Measurements from ENCODE around the gene SPPL2C.

The SPPL2C gene, protein sequence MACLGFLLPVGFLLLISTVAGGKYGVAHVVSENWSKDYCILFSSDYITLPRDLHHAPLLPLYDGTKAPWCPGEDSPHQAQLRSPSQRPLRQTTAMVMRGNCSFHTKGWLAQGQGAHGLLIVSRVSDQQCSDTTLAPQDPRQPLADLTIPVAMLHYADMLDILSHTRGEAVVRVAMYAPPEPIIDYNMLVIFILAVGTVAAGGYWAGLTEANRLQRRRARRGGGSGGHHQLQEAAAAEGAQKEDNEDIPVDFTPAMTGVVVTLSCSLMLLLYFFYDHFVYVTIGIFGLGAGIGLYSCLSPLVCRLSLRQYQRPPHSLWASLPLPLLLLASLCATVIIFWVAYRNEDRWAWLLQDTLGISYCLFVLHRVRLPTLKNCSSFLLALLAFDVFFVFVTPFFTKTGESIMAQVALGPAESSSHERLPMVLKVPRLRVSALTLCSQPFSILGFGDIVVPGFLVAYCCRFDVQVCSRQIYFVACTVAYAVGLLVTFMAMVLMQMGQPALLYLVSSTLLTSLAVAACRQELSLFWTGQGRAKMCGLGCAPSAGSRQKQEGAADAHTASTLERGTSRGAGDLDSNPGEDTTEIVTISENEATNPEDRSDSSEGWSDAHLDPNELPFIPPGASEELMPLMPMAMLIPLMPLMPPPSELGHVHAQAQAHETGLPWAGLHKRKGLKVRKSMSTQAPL
- 0 reads per million in 3 donors for total RNA-seq

DNA sequence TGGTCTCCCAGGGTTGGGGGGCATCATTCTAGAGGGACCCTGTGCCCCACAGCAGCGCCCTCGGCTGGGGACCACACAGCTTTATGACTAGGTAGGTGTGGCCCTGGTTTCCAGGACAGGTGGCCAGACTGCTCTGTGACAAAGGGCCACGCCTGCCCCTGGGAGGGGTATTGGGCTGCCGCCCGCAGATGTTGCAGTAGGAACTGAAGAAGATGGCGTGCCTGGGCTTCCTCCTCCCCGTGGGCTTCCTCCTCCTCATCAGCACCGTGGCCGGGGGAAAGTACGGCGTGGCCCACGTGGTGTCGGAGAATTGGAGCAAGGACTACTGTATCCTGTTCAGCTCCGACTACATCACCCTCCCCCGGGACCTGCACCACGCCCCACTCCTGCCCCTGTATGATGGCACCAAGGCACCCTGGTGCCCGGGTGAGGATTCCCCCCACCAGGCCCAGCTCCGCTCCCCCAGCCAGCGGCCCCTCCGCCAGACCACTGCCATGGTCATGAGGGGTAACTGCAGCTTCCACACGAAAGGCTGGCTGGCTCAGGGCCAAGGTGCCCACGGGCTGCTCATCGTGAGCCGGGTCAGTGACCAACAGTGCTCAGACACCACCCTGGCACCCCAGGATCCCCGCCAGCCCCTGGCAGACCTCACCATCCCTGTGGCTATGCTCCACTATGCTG lies at the start of gene SPPL2C:
Gene SPPL2C, plus strand, starts transcription at position 187 of the 681 bp plus-strand sequence. Its CDS starts 26 bp downstream, at position 213.
- H3K4me1 ChIP-seq (ENCODE audit: control insufficient read depth, insufficient read depth, low read length, poor library complexity, severe bottlenecking), result no peaks in the 10 kb centered on the region
- no peak within 1 kb of the TSS for H3K4me3 ChIP-seq (ENCODE audit: insufficient read depth, low read depth, low read length, poor library complexity, severe bottlenecking)
- no peaks in the 10 kb centered on the region for H3K36me3 ChIP-seq (ENCODE audit: control insufficient read depth, insufficient read depth, low read length)
- no peaks in the 10 kb centered on the region for H3K27me3 ChIP-seq (replicated peaks; ENCODE audit: control insufficient read depth, insufficient read depth, low read length, poor library complexity, severe bottlenecking)
- H3K9me3 ChIP-seq (ENCODE audit: control insufficient read depth, low read length), result no peaks in the 10 kb centered on the region
- H3K27ac ChIP-seq (ENCODE audit: insufficient read depth, low read length, poor library complexity, severe bottlenecking), result no peak within 1 kb of the TSS
- DNase-seq, result no peak

DNA sequence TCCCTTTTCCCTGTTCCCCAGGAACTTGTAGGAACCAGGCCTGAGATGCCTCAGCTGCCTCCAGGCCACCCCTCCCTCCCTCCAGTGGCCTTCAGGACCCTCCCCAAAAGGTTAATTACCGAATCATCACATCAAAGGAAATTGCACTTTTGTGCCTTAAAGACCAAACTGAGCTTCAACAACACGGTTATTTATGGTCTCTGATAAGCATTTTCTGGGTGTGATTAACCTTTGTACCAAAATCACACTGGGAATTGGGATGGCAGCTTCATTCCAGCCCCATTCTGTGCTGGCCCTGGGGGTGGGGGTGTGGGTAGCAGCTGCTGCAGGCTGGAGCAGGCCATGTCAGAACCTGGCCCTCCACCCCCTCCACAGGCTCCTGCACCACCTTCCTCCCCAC lies 43.9 kb upstream of the SPPL2C start:
- Histone ChIP-seq H3K4me1 (ENCODE audit: control insufficient read depth, insufficient read depth, low read length, poor library complexity, severe bottlenecking) (no peaks in the 10 kb centered on the region), H3K9me3 (ENCODE audit: control insufficient read depth, low read length) (no peaks in the 10 kb centered on the region), H3K27me3 (replicated peaks; ENCODE audit: control insufficient read depth, insufficient read depth, low read length, poor library complexity, severe bottlenecking) (no peaks in the 10 kb centered on the region), H3K4me3 (ENCODE audit: insufficient read depth, low read depth, low read length, poor library complexity, severe bottlenecking) (no peak overlapping the region), H3K27ac (ENCODE audit: insufficient read depth, low read length, poor library complexity, severe bottlenecking) (no peak overlapping the region), H3K36me3 (ENCODE audit: control insufficient read depth, insufficient read depth, low read length) (no peaks in the 10 kb centered on the region)
- DNase-seq, result no peak

DNA sequence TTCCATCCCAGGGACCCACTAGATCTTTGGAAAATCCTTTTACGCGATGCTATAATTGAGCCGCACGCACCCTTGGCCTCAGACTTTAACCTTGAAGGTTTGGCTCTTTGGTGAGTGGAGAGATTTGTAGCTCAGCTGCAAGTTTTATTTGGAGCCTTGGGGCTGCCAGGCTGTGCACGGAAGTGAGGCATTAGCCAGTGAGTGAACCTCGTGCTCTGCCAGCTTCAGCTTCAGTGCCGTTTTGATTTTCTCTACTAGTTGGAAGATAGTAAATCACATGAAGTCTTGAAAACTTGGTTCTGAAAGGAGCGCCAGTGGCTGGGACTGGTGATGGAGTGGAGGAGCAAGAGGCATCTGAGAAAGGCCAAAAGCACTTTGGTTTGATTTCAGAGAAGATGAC lies 43.3 kb upstream of the SPPL2C start:
- no peaks in the 10 kb centered on the region for H3K4me1 ChIP-seq (ENCODE audit: control insufficient read depth, insufficient read depth, low read length, poor library complexity, severe bottlenecking)
- no peaks in the 10 kb centered on the region for H3K9me3 ChIP-seq (ENCODE audit: control insufficient read depth, low read length)
- no peaks in the 10 kb centered on the region for H3K36me3 ChIP-seq (ENCODE audit: control insufficient read depth, insufficient read depth, low read length)
- no peaks in the 10 kb centered on the region for H3K27me3 ChIP-seq (replicated peaks; ENCODE audit: control insufficient read depth, insufficient read depth, low read length, poor library complexity, severe bottlenecking)
- no peak for DNase-seq
- no peak overlapping the region for H3K27ac ChIP-seq (ENCODE audit: insufficient read depth, low read length, poor library complexity, severe bottlenecking)
- H3K4me3 ChIP-seq (ENCODE audit: insufficient read depth, low read depth, low read length, poor library complexity, severe bottlenecking), result no peak overlapping the region

DNA sequence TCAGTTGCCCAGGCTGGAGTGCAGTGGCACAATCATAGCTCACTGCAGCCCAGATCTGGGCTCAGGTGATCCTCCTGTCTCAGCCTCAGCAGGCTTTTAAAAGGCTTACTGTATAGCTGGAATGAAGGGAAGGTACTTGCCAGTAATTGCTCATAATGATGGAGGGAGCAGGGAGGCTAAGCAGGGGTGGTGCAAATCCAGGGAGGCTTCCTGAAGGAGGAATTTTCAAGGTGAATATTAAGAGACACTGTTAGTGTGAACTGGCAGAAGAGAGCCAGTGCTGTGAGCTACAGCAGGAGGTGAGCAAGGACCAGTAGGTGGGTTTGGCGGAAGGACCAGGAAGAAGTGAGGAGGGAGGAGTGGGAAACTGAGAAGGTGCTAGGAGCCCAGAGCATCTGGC lies 35.8 kb upstream of the SPPL2C start:
- no peak overlapping the region for H3K4me3 ChIP-seq (ENCODE audit: insufficient read depth, low read depth, low read length, poor library complexity, severe bottlenecking)
- H3K27me3 ChIP-seq (replicated peaks; ENCODE audit: control insufficient read depth, insufficient read depth, low read length, poor library complexity, severe bottlenecking), result no peaks in the 10 kb centered on the region
- no peaks in the 10 kb centered on the region for H3K4me1 ChIP-seq (ENCODE audit: control insufficient read depth, insufficient read depth, low read length, poor library complexity, severe bottlenecking)
- no peak overlapping the region for H3K27ac ChIP-seq (ENCODE audit: insufficient read depth, low read length, poor library complexity, severe bottlenecking)
- no peak for DNase-seq
- H3K36me3 ChIP-seq (ENCODE audit: control insufficient read depth, insufficient read depth, low read length), result no peaks in the 10 kb centered on the region
- H3K9me3 ChIP-seq (ENCODE audit: control insufficient read depth, low read length), result no peaks in the 10 kb centered on the region

DNA sequence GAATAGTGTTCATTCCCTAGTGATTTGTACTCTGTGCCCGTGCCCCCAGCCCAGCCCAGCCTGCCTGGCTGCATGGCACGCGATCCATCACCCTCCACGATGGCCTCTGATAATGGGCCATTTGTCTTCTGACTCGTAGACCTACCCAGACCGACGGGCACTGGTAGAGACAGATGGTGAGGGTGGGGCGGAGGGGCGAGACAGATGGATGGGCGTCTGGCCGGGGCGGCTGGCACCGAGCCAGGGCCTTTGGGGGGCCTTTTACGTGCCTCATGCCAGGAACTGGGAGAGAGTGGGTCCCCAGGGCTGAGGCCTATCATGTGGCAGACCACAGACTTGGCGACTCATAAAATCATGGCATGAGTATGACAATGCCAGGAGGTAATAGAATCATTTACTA lies 35.2 kb upstream of the SPPL2C start:
- Histone ChIP-seq H3K4me3 (ENCODE audit: insufficient read depth, low read depth, low read length, poor library complexity, severe bottlenecking) (no peak overlapping the region), H3K9me3 (ENCODE audit: control insufficient read depth, low read length) (no peaks in the 10 kb centered on the region), H3K27ac (ENCODE audit: insufficient read depth, low read length, poor library complexity, severe bottlenecking) (no peak overlapping the region), H3K4me1 (ENCODE audit: control insufficient read depth, insufficient read depth, low read length, poor library complexity, severe bottlenecking) (no peaks in the 10 kb centered on the region), H3K36me3 (ENCODE audit: control insufficient read depth, insufficient read depth, low read length) (no peaks in the 10 kb centered on the region), H3K27me3 (replicated peaks; ENCODE audit: control insufficient read depth, insufficient read depth, low read length, poor library complexity, severe bottlenecking) (no peaks in the 10 kb centered on the region)
- no peak for DNase-seq

DNA sequence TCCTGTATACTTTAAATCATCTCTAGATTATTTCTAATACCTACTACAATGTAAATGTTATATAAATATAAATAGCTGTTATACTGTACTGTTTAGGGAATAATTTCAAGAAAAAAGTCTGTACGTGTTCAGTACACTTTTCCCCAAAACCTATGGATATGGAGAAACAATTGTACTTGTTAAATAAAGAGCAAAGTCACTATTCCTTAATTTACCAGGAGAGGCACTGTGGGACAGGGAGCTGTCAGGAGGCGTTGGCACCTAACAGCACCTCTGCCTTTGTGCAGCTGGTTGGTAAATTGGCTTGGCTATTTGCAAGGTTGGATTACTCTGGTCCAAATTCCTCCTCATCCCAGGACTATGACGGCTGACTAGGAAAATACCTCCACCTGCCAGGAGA lies 32.6 kb upstream of the SPPL2C start:
- Histone ChIP-seq H3K27me3 (replicated peaks; ENCODE audit: control insufficient read depth, insufficient read depth, low read length, poor library complexity, severe bottlenecking) (no peaks in the 10 kb centered on the region), H3K4me3 (ENCODE audit: insufficient read depth, low read depth, low read length, poor library complexity, severe bottlenecking) (no peak overlapping the region), H3K9me3 (ENCODE audit: control insufficient read depth, low read length) (no peaks in the 10 kb centered on the region), H3K27ac (ENCODE audit: insufficient read depth, low read length, poor library complexity, severe bottlenecking) (no peak overlapping the region), H3K4me1 (ENCODE audit: control insufficient read depth, insufficient read depth, low read length, poor library complexity, severe bottlenecking) (no peaks in the 10 kb centered on the region), H3K36me3 (ENCODE audit: control insufficient read depth, insufficient read depth, low read length) (no peaks in the 10 kb centered on the region)
- DNase-seq, result no peak

DNA sequence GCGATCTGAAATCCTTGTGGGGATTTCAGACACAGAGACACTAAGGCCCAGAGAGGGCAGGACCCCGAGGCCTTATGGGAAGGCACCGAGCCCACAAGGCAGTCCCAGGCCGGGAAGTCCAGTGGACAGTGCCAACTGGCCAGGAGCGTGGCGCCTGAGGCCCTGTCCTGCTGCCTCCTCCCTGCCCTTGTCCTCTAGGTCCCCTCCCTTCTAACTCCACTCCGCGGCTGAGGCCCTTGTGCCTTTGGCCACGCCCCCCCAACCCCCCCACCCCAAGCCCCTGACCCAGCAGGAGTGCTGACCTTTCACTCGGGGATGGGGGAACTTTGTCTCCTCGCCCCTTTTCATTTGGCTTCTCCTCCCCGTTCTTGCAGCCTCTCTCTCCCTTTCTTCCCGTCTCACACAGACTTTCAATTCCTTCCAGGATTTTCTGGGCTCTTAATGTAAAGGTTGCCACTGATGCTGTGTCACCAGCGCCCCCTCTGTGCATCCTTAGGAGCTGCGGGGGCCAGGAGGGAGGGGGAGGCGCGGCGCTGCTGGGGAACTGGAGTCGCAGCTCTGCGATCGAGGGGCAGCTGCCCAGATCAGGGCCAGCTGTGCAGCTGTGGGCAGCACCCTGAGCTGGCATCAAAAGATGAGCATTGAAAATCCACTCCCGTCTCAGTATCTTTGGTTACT lies 31.5 kb upstream of the SPPL2C start:
- Histone ChIP-seq H3K27me3 (replicated peaks; ENCODE audit: control insufficient read depth, insufficient read depth, low read length, poor library complexity, severe bottlenecking) (no peaks in the 10 kb centered on the region), H3K36me3 (ENCODE audit: control insufficient read depth, insufficient read depth, low read length) (no peaks in the 10 kb centered on the region), H3K4me1 (ENCODE audit: control insufficient read depth, insufficient read depth, low read length, poor library complexity, severe bottlenecking) (no peaks in the 10 kb centered on the region), H3K4me3 (ENCODE audit: insufficient read depth, low read depth, low read length, poor library complexity, severe bottlenecking) (no peak overlapping the region), H3K27ac (ENCODE audit: insufficient read depth, low read length, poor library complexity, severe bottlenecking) (no peak overlapping the region), H3K9me3 (ENCODE audit: control insufficient read depth, low read length) (no peaks in the 10 kb centered on the region)
- no peak for DNase-seq

DNA sequence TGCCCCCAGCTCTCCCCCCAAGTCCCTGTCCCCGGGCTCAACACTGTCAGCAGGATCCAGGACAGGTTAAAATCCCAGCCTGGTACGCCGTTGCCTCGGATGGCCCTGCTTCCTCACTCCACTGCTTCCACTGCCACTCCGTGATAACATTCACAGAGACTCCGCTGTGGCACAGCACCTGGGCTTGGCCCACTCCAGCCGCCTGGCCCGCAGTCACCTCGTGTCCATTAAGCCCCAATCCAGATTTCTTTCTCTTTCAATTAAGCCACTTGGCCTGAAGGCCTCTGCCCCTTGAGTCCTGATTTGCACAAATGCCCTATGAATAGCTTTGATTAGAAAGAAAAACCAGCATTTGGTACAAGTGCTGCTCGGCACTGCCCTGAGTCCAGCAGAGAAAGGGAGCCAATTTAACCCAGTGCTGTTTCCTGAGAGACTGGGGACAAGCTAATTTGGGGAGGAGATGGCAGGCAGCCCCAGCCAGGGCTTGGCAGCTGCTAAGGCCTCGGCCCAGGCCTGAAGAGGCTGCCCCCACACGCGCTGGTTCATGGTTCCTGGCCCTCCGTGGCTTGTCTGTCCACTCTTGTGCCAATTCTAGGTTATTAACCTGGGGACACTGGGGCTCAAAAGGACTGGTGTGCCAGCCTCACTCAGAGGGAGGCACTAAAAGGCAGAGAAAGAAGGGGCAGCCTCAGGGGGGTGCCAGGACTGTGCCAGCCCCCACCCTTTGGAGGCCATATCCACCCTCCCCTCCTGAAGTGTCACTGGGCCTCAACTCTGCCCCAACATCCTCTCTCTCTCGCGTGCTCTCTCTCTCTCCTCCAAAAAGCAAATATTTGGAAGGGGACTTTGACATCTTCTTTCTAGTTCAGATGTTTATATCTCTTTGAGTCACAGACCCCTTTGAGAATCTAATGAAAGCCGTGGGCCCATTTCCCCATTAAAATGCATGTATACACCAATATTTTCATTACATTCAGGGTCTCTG lies 29.8 kb upstream of the SPPL2C start:
- no peaks in the 10 kb centered on the region for H3K4me1 ChIP-seq (ENCODE audit: control insufficient read depth, insufficient read depth, low read length, poor library complexity, severe bottlenecking)
- H3K4me3 ChIP-seq (ENCODE audit: insufficient read depth, low read depth, low read length, poor library complexity, severe bottlenecking), result no peak overlapping the region
- no peaks in the 10 kb centered on the region for H3K36me3 ChIP-seq (ENCODE audit: control insufficient read depth, insufficient read depth, low read length)
- H3K27ac ChIP-seq (ENCODE audit: insufficient read depth, low read length, poor library complexity, severe bottlenecking), result no peak overlapping the region
- DNase-seq, result no peak
- H3K27me3 ChIP-seq (replicated peaks; ENCODE audit: control insufficient read depth, insufficient read depth, low read length, poor library complexity, severe bottlenecking), result no peaks in the 10 kb centered on the region
- no peaks in the 10 kb centered on the region for H3K9me3 ChIP-seq (ENCODE audit: control insufficient read depth, low read length)

DNA sequence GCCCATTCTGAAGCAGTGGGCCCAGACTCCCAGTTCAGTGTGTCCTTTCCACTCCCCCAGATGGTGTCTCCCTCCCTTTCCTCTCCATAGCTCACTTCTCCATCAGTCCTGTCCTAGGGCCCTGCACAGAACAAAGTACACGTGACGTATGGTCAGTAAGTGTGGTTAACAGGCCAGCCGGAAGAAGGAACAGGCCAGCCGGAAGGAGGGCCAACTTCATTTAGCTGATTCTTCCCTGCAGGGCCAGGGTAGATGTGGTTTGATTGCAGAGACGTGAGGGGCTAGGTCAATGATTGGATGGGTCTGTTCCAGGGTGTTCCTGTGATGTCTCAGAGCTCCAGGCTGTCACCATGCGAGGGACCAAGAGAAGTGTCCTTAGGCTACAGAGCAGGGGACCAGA lies 28.9 kb upstream of the SPPL2C start:
- Histone ChIP-seq H3K9me3 (ENCODE audit: control insufficient read depth, low read length) (no peaks in the 10 kb centered on the region), H3K27me3 (replicated peaks; ENCODE audit: control insufficient read depth, insufficient read depth, low read length, poor library complexity, severe bottlenecking) (no peaks in the 10 kb centered on the region), H3K36me3 (ENCODE audit: control insufficient read depth, insufficient read depth, low read length) (no peaks in the 10 kb centered on the region), H3K4me3 (ENCODE audit: insufficient read depth, low read depth, low read length, poor library complexity, severe bottlenecking) (no peak overlapping the region), H3K4me1 (ENCODE audit: control insufficient read depth, insufficient read depth, low read length, poor library complexity, severe bottlenecking) (no peaks in the 10 kb centered on the region), H3K27ac (ENCODE audit: insufficient read depth, low read length, poor library complexity, severe bottlenecking) (no peak overlapping the region)
- no peak for DNase-seq
